CD4-positive, alpha-beta T cell treated with Interferon alpha-2 for 1 hour (primary cell): ENCODE measurements around the gene PLEKHM1.
"Not testable (repeated sequence)": the region's sequence is repeated elsewhere in the genome, so short reads cannot be mapped to it uniquely, and the experiment has no call there.

Experiments used
- DNase-seq, 2 donors: peaks; one replicate each; pipeline ENCODE4 v3.0.0-alpha.2; 2020 to 2022

The PLEKHM1 gene

DNA sequence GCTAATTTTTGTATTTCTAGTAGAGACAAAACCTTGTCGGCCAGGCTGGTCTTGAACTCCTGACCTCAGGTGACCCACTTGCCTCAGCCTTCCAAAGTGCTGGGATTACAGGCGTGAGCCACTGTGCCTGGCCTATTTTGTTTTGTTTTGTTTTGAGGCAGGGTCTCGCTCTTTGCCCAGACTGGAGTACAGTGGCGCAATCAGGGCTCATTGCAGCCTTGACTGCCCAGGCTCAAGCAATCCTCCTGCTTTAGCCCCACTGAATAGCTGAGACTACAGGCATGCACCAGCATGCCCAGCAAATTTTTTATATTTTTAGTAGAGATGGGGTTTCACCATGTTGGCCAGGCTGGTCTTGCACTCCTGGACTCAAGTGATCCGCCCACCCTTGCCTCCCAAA is 30.1 kb downstream of the PLEKHM1 start:
- DNase-seq: not testable (repeated sequence)

DNA sequence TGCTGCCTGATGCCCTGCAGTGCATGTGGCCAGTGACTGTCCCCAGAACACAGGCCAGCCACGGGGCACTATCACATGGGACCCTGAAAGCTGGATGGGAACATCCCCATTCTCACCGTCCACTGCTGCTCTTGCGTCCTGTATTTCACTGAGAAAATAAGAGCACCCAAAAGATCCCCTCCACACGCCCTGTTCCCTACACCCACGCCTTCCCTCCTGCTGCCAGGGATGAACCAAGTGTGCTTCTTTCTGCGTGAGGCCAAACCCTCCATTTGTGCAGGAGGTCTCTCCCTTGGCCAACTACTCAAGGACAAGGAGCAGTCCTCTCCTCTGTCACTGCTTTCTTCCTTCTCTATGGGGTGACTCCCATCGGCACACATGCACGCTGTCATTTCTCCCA is 36.2 kb downstream of the PLEKHM1 start:
- not testable (repeated sequence) for DNase-seq

GRCh38 chr17:45453731-45454130 is 36.8 kb downstream of the PLEKHM1 start:
- DNase-seq: not testable (repeated sequence)

DNA sequence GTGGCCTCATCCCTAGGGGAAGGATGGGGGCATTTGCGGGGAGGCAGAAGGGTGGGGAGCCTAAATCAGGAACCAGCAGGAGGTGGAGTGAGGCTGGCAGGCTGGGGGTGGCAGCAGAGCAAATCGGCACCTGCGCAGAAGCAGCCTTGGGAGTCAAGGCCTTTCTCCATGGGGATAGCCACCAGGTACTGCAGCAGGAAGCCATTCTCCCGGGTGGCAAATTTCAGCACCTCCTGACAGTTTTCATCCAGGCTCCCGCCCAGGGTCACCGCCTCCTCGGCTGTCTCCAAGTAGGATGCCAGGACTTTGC is 37.3 kb downstream of the PLEKHM1 start:
- not testable (repeated sequence) for DNase-seq

DNA sequence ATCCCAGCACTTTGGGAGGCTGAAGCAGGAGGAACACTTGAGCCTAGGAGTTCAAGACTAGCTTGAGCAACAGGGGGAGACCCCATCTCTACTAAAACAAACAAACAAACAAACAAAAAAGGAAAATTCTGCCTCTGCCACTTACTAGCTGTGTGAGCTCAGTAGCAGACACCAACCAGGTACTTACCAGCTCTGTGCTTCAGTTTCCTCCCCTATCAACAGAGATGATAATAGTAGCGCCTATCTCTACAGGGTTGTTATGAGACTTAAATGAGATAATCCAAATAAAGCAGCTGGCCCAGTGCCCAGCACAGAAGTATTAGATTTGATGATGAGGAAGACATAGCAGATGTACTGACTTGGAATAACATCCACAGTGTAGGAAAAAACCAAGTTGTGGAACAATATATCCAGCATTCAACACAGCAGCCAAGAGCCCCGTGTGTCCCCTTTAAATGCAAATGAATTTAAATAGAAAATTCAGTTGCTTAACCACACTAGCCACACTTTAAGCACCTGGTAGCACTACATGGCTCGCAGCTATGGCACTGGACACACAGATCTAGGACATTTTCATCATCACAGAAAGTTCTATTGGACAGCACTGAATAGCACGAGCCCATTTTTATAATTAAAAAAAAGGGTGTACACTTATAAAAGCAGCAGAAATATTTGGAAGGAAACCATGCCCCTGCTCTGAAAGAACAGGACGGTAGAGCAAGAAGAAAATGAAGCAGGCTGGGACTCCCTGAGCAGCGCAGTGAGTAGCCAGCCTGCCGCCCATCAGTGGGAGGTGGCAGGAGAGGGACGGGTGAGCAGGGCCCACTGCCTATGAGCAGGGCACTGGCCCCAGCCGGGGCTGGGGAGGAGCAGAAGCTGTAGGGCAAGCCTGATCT is 37.9 kb downstream of the PLEKHM1 start:
- DNase-seq: not testable (repeated sequence)

DNA sequence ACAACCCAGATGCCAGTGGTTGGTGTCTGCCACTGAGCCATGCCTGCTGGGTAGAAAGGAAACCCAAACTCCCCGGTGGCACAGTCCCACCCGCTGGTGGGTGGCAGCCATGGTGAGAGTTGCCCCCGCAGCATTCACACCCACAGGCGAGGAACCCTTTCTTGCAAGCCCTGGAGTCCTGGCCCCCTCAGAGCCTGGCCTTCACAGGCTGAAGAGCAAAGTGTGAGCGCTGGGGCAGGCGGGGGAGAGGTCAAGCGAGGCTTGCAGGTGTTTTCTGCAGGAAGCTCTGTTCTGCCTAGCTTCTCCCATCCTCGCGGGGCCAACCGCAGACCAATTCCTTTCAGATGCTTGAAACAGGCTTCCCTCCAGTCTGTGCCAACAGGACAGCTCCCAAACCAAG is 38.9 kb downstream of the PLEKHM1 start:
- not testable (repeated sequence) for DNase-seq

- DNase-seq: no peak
These were observed 39.4 kb downstream of the PLEKHM1 start for GRCh38 chr17:45451131-45451530.

DNA sequence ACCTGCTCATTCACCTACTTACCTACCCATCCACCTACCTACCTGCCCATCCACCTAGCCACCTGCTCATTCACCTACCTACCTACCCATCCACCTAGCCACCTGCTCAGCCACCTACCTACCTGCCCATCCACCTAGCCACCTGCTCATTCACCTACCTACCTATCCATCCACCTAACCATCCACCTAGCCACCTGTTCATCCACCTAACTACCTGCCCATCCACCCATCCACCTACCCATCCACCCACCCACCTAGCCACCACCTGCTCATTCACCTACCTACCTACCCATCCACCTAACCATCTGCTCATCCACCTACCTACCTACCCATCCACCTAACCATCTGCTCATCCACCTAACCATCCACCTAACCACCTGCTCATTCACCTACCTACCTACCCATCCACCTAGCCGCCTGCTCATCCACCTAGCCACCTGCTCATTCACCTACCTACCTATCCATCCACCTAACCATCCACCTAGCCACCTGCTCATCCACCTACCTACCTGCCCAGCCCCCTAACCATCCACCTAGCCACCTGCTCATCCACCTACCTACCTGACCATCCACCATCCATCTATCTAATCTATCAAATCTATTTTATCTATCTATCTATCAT is 40.7 kb downstream of the PLEKHM1 start:
- not testable (repeated sequence) for DNase-seq

- DNase-seq: not testable (repeated sequence)
These were observed 41.3 kb downstream of the PLEKHM1 start for GRCh38 chr17:45449260-45449659.

DNA sequence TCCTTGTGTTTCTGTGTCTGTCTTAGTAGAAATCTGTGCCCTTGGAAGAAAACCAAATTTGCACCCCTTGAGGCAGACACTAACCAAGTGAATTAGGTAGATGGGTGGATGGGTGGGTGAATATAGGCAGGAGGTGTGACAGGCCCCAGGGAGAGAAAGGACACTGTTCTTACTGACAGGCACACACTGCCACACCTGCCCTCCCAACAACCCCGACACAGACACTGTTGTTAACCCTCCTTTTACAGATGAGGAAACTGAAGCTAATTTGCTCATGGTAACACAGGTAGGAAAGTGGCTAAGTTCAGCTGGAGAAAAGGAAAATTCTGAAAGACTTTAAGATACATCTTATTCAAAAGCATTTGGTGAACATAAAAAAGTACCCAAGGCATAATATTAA is 42.0 kb downstream of the PLEKHM1 start:
- DNase-seq: not testable (repeated sequence)

GRCh38 chr17:45448066-45448465 is 42.5 kb downstream of the PLEKHM1 start:
- DNase-seq: not testable (repeated sequence)

DNA sequence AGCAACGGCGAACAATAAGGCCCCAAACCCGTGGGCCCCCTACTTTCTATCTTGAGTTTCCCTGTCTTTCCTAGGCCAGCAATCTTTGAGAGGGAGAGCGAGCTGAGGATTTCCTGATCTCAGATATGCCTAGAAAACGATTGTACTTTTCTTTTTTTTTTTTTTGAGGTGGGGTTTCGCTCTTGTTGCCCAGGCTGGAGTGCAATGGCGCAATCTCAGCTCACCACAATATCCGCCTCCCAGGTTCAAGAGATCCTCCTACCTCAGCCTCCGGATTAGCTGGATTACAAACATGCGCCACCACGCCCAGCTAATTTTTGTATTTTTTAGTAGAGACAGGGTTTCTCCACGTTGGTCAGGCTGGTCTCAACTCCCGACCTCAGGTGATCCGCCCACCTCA is 42.9 kb downstream of the PLEKHM1 start:
- not testable (repeated sequence) for DNase-seq

DNA sequence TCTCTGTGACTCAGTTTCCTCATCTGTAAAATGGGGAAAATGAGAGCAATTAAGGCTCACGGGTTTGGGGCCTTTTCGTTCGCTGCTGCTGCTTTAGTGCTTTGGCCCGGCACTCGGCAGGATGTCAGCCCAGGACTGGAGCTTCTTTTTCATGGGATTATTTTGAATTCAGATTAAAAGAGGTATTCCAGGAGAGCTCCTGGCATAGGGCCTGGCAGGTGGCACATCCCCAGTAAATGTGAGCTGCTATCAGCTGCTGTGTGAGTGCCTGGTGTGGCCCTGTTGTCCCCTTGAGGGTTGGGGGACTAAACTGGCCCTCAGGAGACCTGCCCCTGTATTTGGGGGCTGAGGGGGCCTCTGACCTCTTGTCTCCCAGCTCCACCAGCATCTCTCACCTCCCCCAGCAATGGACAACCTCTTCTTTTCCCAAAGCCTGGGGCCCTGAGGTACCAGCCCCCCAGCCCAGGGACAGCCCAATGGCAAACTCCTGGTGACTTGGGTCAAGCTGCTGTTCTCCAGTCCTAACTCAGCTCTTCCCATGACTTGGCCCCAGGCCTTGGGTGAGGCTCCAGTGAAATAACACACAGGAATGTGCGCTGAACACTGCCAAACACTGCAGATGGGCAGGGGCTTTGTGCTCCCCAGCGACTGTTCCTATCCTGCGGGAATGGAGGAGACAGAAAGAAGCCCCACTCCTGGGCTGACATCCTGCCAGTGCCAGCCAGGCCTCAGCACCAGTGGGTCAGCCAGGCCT is 43.5 kb downstream of the PLEKHM1 start:
- DNase-seq: not testable (repeated sequence)

DNA sequence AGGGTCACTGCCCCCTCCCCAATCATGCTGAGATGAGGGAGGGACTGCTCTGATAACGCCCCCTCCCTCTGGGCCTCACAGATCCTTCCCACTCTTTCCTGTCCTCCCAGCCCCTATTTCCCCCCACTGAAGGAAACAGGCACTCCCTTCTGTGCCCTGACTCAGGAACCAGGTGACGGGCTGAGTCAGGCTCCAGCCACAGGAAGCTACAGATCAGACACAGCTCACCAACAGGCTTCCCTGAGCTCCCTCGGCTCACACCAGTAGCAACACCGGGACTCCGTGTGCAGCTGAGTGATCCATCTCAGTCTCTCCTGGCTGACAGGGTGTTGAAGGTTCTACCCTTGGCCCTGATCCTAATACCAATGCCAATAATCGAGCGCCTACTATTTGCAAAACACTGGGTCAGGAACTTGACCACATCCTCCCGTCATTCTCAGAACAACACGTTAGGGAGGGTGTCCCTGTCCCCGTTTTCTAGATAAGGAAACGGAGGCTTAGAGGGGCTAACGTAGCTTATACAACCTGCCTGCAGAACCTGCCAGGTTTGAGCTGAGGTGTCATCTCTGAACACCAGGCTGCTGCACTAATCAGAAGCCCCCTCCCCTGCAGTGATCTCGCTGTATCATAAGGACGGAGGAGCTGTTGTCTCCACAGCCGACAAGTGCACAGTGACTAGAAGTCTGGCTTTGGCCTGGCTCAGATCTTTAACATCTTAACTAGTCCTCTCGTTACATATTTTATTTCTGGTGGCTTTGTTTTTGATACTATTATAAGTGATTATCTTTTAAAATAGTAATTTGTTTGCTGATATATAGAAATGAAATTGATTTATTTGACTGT is 44.4 kb downstream of the PLEKHM1 start:
- peak in 1 of 2 donors; percentile 30 for DNase-seq

GRCh38 chr17:45444856-45445820 is 45.4 kb downstream of the PLEKHM1 start:
- not testable (repeated sequence) for DNase-seq

DNA sequence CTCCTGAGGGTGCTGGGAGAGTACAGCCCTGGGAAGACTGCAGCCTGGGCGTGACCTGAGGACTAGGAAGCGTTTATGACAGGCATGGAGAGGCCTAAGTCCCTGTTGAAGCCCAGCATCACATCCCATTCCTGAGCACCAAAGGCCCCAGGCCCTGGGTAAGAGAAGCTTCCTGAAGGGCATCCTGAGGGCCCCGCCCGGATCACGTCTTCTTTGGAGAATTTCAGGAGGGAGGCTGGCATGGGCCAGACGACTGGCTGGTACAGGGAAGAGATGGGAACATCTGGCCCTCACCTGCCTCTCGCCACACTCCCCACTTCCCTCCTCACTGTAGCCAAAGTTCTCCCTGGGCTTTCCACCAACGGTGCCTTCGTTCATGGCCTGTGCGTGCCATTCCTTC is 46.2 kb downstream of the PLEKHM1 start:
- not testable (repeated sequence) for DNase-seq

GRCh38 chr17:45443371-45444260 is 46.9 kb downstream of the PLEKHM1 start:
- not testable (repeated sequence) for DNase-seq

DNA sequence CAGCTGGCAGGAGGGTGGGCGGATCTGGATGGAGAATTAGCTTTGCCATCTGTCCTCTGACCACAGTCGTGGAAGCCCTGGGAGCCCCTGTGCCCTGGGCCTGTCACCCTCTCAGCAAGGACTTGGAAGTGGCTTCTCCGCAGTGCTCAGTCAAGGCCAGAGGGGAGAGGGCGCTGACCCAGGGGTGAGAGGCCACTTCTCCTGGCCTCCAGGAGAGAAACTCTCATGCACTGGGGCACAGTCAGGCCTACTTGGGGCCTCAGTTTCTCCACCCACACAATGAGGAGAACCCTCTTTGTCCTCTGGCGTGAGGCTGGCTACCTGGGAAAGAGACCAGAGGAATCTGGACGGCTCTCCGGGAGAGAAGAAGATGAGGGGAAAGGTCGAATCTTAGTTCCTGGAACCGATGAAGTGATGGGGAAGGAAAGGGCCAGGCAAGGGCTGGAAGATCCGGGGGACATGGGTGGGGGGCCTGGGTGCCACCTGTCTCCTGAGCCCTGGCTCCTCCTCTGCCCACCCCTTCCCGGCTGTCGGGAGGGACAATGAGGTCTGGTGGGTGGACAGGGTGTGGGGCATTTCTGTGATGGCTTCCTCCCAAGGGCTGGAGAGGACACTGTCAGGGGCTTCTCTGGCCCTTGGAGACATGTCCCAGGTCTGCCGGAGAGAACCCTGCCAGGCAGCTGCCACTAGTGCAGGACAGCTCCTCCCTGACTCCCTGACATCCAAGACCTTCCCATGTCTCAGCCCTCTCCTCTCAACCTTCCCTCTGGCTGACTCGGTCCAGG is 48.8 kb downstream of the PLEKHM1 start:
- no peak for DNase-seq

DNA sequence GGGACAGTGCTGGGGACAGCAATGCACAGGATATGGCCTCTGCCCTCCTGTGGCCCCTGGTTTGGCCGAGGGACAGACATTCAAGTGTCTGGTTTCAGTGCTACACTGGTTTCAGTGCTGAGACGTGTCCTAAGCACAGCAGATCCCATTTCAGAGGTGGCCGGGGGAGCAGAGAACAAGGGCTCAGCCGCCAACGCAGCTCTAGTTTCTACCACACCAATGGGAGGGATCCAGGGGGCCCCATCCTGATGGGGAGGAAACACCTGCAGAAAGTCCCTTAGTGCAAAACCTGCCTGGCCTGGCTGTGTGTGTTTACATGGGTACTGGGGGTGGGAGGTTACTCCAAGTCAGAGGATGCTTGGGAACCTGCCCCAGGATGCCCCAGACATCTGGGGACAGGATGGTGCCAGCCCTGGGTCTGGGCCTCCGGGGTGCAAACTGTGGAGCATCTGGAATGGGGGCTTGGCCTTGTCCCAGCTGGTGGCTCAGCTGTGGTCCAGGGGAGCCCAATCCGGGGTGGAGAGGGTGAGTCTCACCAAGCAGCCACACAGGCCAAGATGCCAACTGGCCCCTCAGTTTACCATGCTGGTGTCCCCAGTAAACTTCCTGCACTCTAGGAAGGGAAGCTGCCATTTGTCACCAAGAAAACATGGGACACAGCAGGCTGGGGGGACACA is 49.5 kb downstream of the PLEKHM1 start:
- not testable (repeated sequence) for DNase-seq
